GM19324 (cell line): Measurements from ENCODE around the gene HCN3.

Source experiments
- ATAC-seq: cut with Tn5 transposase; IDR thresholded peaks from one replicate; pipeline ENCODE4 v1.9.1; 2021; ENCODE audit warnings: mild to moderate bottlenecking, moderate library complexity; ENCODE audit not compliant: unreplicated experiment, low FRiP score

Gene HCN3

GRCh38 chr1:155253797-155254196 is 23.5 kb upstream of the HCN3 start:
- ATAC-seq: no peak

GRCh38 chr1:155254228-155254713 is 23.0 kb upstream of the HCN3 start:
- no peak for ATAC-seq

- no peak for ATAC-seq
These were observed 22.5 kb upstream of the HCN3 start for GRCh38 chr1:155254714-155255242.

GRCh38 chr1:155255243-155256007 is 21.8 kb upstream of the HCN3 start, which contains the start of gene ENTREP3:
Gene ENTREP3, minus strand, starts transcription at chr1:155255483. Its CDS starts 606 bp downstream, at chr1:155254877.
- ATAC-seq: peak; percentile 50

GRCh38 chr1:155256058-155256852 is 21.0 kb upstream of the HCN3 start:
- ATAC-seq: no peak

- ATAC-seq: no peak
These were observed 17.0 kb upstream of the HCN3 start for GRCh38 chr1:155260276-155260675.

- peak; percentile 4 for ATAC-seq
These were observed 15.8 kb upstream of the HCN3 start for GRCh38 chr1:155261493-155261851.

- peak; percentile 84 for ATAC-seq
These were observed 15.2 kb upstream of the HCN3 start, which contains the start of gene SCAMP3 for GRCh38 chr1:155261852-155262673. Gene SCAMP3, minus strand, starts transcription at chr1:155262360. Its CDS starts 209 bp downstream, at chr1:155262151.

GRCh38 chr1:155263067-155263466 is 14.2 kb upstream of the HCN3 start:
- ATAC-seq: no peak

GRCh38 chr1:155266553-155266952 is 10.7 kb upstream of the HCN3 start:
- no peak for ATAC-seq

- ATAC-seq: no peak
These were observed 9.9 kb upstream of the HCN3 start for GRCh38 chr1:155267373-155267772.

- no peak for ATAC-seq
These were observed 8.6 kb upstream of the HCN3 start for GRCh38 chr1:155268630-155269029.

GRCh38 chr1:155269381-155269780 is 7.9 kb upstream of the HCN3 start:
- ATAC-seq: no peak

- peak; percentile 31 for ATAC-seq
These were observed 4.6 kb upstream of the HCN3 start for GRCh38 chr1:155272466-155273342.

- ATAC-seq: peak; percentile 75
These were observed 3.7 kb upstream of the HCN3 start, which contains the start of gene CLK2 for GRCh38 chr1:155273343-155274245. Gene CLK2, minus strand, starts transcription at chr1:155273504. Its CDS starts 2,527 bp downstream, at chr1:155270977.

GRCh38 chr1:155277902-155278688 is 832 bp downstream of the HCN3 start:
- no peak for ATAC-seq

- no peak for ATAC-seq
These were observed 1.5 kb downstream of the HCN3 start for GRCh38 chr1:155278689-155279160.
